Right atrium auricular region (tissue), 2 donors: ENCODE measurements around the gene TBX15. TPM values are rescaled to one million over a fixed set of nuclear protein-coding genes. Genes with fewer than 3 reads are reported as not detected.
A peak's percentile ranks its signal among the peaks of the same experiment; 100 is the strongest.

ENCODE experiments used
- DNase-seq: peaks from one replicate; pipeline ENCODE4 v3.0.0-alpha.2; 2019; ENCODE audit warnings: low spot score
- H3K27ac ChIP-seq, 2 donors: fragments of 200-600 bp; sonication (generic); 1 replicate in 1 of 2; 2 replicates in 1 of 2; pipeline ENCODE4 v1.5.1; 2016 to 2019
- H3K27me3 ChIP-seq, 2 donors: fragments of 200-600 bp; sonication (generic); one replicate each; pipeline versions ENCODE4 v1.5.1 to v1.6.0; 2017 to 2019
- H3K36me3 ChIP-seq: fragments of 200-600 bp; sonication (generic); one replicate; pipeline ENCODE4 v1.5.1; 2016
- H3K4me1 ChIP-seq, 2 donors: fragments of 200-600 bp; sonication (generic); one replicate each; pipeline versions ENCODE4 v1.5.1 to v1.6.0; 2017 to 2019
- H3K4me3 ChIP-seq, 2 donors: fragments of 200-600 bp; sonication (generic); 1 replicate in 1 of 2; 2 replicates in 1 of 2; pipeline ENCODE4 v1.5.1; 2017 to 2019; ENCODE audit warnings: mild to moderate bottlenecking in 1 of 2, moderate library complexity in 1 of 2
- H3K9me3 ChIP-seq, 2 donors: fragments of 200-600 bp; sonication (generic); one replicate each; pipeline ENCODE4 v1.5.1; 2019
- total RNA-seq, 2 donors: library from RNA; depleted of rRNA; stranded (reverse); fragments of >200 nt; gene quantifications; one replicate each; pipeline ENCODE4 v1.1.0, GENCODE V29; 2016
- TF ChIP-seq, protein P1 (sequence below), 2 donors: fragments of 200-600 bp; sonication (generic); IDR thresholded peaks; one replicate each; pipeline ENCODE4 v1.5.1; 2019; ENCODE audit warnings: antibody characterized with exemption in 2 of 2

The TBX15 gene
- total RNA-seq, 2 donors from 2014 or later, result 2.1 to 3.6 TPM

GRCh38 chr1:119004781-119005180 is 16.6 kb upstream of the TBX15 start:
- peak; percentile 51 for DNase-seq
- no peak overlapping the region for H3K4me3 ChIP-seq
- no peaks in the 10 kb centered on the region for H3K9me3 ChIP-seq
- H3K36me3 ChIP-seq, result no peaks in the 10 kb centered on the region
- H3K27me3 ChIP-seq, result peaks cover 36 to 49% of the 10 kb centered on the region in 2 donors
- H3K4me1 ChIP-seq, result peaks cover 0 to 62% of the 10 kb centered on the region in 2 donors
- TF ChIP-seq, protein P1, sequence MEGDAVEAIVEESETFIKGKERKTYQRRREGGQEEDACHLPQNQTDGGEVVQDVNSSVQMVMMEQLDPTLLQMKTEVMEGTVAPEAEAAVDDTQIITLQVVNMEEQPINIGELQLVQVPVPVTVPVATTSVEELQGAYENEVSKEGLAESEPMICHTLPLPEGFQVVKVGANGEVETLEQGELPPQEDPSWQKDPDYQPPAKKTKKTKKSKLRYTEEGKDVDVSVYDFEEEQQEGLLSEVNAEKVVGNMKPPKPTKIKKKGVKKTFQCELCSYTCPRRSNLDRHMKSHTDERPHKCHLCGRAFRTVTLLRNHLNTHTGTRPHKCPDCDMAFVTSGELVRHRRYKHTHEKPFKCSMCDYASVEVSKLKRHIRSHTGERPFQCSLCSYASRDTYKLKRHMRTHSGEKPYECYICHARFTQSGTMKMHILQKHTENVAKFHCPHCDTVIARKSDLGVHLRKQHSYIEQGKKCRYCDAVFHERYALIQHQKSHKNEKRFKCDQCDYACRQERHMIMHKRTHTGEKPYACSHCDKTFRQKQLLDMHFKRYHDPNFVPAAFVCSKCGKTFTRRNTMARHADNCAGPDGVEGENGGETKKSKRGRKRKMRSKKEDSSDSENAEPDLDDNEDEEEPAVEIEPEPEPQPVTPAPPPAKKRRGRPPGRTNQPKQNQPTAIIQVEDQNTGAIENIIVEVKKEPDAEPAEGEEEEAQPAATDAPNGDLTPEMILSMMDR (IDR thresholded peaks at IDR 0.05), result no peak
- no peak overlapping the region for H3K27ac ChIP-seq

- TF ChIP-seq, protein P1 (IDR thresholded peaks at IDR 0.05), result no peak
- H3K27ac ChIP-seq, result no peak overlapping the region
- no peak overlapping the region for H3K4me3 ChIP-seq
- peak; percentile 30 for DNase-seq
- H3K9me3 ChIP-seq, result no peaks in the 10 kb centered on the region
- peaks cover 0 to 67% of the 10 kb centered on the region in 2 donors for H3K4me1 ChIP-seq
- H3K36me3 ChIP-seq, result no peaks in the 10 kb centered on the region
- H3K27me3 ChIP-seq, result peaks cover 36 to 55% of the 10 kb centered on the region in 2 donors
These were observed 16.0 kb upstream of the TBX15 start for GRCh38 chr1:119004129-119004527.

DNA sequence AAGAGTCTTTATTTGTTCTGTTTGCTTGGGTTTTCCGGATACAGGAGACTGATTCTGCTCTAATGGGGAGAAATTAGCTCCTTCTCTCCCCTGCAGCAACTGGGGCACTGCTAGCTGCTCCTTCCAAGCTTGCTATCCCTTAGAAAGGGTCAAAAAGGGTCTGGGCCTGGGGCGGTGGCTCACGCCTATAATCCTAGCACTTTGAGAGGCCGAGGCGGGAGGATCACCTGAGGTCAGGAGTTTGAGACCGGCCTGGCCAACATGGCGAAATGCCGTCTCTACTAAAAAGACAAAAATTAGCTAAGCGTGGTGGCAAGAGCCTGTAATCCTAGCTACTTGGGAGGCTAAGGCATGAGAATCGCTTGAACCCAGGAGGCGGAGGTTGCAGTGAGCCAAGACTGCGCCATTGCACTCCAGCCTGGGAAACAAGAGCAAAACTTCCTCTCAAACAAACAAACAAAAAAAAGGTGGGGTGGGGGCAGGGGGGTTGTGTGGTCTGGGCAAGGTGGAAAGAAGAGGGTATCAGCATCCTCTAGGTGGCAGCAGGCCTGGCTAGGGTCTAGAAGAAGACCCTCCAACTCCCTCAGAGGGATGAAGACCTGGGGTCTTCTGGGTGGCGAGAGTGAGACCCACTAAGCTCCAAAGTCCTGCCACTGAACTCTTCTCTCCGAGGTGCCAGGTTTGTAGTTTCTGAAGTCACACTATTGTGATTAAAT is 15.4 kb upstream of the TBX15 start:
- no peak overlapping the region for H3K27ac ChIP-seq

DNA sequence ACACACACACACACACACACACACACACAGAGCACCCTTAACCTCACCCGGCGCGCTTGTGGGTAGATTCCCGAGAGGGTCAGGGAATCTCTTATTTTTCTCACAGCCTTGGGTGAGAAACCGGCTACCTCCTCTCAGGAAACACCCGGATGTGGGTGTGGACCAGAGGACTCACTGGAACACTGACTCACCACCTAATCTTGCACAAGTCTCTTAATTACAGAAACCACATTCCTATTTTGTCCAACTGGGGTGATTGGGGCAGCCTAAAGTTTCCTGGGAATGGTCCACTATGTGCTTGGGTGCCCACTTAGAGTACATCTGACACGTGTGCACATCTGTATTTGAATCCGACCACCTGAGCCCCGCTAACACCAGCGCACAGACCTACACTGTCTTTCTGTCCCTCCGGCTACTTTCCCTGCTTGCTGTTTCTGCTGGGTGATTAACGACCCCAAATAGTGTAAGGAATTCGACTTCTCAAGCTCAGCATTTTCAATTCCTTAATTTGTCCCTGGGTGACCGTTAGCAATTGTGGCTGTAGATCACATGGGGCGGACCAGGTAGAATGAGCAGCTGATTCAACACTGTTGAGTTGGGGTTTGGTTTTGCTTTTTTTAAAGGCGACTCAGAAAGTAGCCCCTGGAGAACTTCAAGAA is 14.0 kb upstream of the TBX15 start:
- H3K4me1 ChIP-seq, result peaks cover 0 to 49% of the 10 kb centered on the region in 2 donors
- TF ChIP-seq, protein P1 (IDR thresholded peaks at IDR 0.05), result no peak
- no peaks in the 10 kb centered on the region for H3K36me3 ChIP-seq
- H3K4me3 ChIP-seq, result no peak overlapping the region
- no peak for DNase-seq
- no peak overlapping the region for H3K27ac ChIP-seq
- H3K9me3 ChIP-seq, result no peaks in the 10 kb centered on the region
- H3K27me3 ChIP-seq, result peaks cover 46 to 62% of the 10 kb centered on the region in 2 donors

More for the DNA sequence above, 15.4 kb upstream of the TBX15 start:
- H3K4me1 ChIP-seq, result peaks cover 0 to 64% of the 10 kb centered on the region in 2 donors
- H3K27me3 ChIP-seq, result peaks cover 41 to 59% of the 10 kb centered on the region in 2 donors
- no peaks in the 10 kb centered on the region for H3K9me3 ChIP-seq
- no peak overlapping the region for H3K4me3 ChIP-seq
- TF ChIP-seq, protein P1 (IDR thresholded peaks at IDR 0.05), result no peak
- no peaks in the 10 kb centered on the region for H3K36me3 ChIP-seq
- DNase-seq, result peak; percentile 50

DNA sequence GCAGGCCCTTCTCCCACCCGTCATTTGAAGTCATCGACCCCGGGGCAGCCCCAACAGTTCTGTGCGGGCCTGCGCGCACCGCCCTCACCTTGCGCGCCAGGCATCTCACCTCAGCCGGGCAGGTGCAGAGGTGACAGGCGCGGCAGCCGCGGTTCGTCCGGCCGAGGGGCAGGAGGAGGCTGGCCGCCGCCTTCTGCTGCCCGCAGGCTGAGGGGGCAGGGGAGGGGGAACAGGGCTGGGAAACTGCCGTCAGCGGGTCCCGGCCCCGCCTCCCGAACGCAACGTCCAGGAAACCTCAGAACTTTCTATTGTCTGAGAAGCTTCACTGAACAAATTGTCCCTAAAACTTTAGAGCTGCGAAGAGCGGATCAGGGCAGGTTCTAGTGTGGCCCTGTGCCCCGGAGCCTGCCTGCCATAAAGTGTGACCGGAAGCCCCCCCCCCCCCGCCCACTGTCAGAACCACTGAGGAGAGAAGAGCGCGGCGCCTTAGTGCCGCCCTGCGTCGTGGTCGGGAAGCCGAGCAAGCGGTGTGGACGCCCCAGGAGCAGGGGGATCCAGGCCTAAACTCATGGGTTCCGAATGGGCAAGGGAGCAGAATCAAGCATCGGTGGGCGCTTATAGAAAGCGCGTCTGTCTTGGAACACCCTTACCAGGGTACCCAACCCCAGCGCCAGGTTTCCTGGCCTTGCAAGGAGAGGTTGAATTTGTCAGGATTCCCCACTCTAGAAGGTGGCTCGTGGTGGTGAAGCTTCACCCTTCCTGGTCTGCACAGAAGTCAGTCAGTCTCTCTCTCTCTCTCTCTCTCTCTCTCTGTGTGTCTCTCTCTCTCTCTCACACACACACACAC is 13.3 kb upstream of the TBX15 start:
- no peak for DNase-seq
- TF ChIP-seq, protein P1 (IDR thresholded peaks at IDR 0.05), result no peak
- no peaks in the 10 kb centered on the region for H3K36me3 ChIP-seq
- peaks cover 40 to 63% of the 10 kb centered on the region in 2 donors for H3K27me3 ChIP-seq
- H3K27ac ChIP-seq, result peak overlapping the region; percentile 30 to 43
- peak overlapping the region in 1 of 2 donors; percentile 42 for H3K4me3 ChIP-seq
- peaks cover 0 to 42% of the 10 kb centered on the region in 2 donors for H3K4me1 ChIP-seq
- H3K9me3 ChIP-seq, result no peaks in the 10 kb centered on the region
